Endothelial cell (in vitro differentiated cells): ENCODE data around the gene ZNF235. TPM values are rescaled to one million over a fixed set of nuclear protein-coding genes. Genes with fewer than 3 reads are reported as not detected.
"Not testable (repeated sequence)": the region's sequence is repeated elsewhere in the genome, so short reads cannot be mapped to it uniquely, and the experiment has no call there.

Experiments used
- DNase-seq: peaks from one replicate; pipeline ENCODE4 v3.0.0; 2021; ENCODE audit warnings: low spot score
- H3K27ac Mint-ChIP-seq: one replicate; pipeline ENCODE4 v1.8.0; 2021; ENCODE audit warnings: mixed read lengths, inconsistent platforms; ENCODE audit not compliant: unreplicated experiment
- H3K27me3 Mint-ChIP-seq: one replicate; pipeline ENCODE4 v1.8.0; 2021; ENCODE audit warnings: mild to moderate bottlenecking, moderate library complexity, mixed read lengths, inconsistent platforms; ENCODE audit not compliant: unreplicated experiment
- H3K36me3 Mint-ChIP-seq: one replicate; pipeline ENCODE4 v1.8.0; 2021; ENCODE audit warnings: mild to moderate bottlenecking, low read depth, mixed read lengths, inconsistent platforms; ENCODE audit not compliant: unreplicated experiment
- H3K4me1 Mint-ChIP-seq: one replicate; pipeline ENCODE4 v1.8.0; 2021; ENCODE audit warnings: mild to moderate bottlenecking, mixed read lengths, inconsistent platforms; ENCODE audit not compliant: unreplicated experiment
- H3K4me3 Mint-ChIP-seq: one replicate; pipeline ENCODE4 v1.8.0; 2021; ENCODE audit warnings: mild to moderate bottlenecking, mixed read lengths, inconsistent platforms; ENCODE audit not compliant: unreplicated experiment
- H3K9me3 Mint-ChIP-seq: one replicate; pipeline ENCODE4 v1.8.0; 2021; ENCODE audit warnings: mixed read lengths, inconsistent platforms; ENCODE audit not compliant: unreplicated experiment
- CTCF ChIP-seq: fragments of 200-600 bp; sonication (generic); IDR thresholded peaks from one replicate; pipeline ENCODE4 v1.5.0; 2021; ENCODE audit warnings: antibody characterized with exemption; ENCODE audit not compliant: unreplicated experiment
- long read RNA-seq: library from polyadenylated mRNA; unstranded; transcript quantifications from one replicate; pipeline ENCODE4 v2.0.0, GENCODE V29; 2020; ENCODE audit not compliant: unreplicated experiment
- total RNA-seq: library from RNA; stranded (reverse); fragmentation: NEBNext Ultra II Directional; extraction: Animal tissue kit (Norgen Biotek cat#: 25700); gene quantifications from one replicate; pipeline ENCODE4 v1.2.1, GENCODE V29; 2021; ENCODE audit not compliant: unreplicated experiment

ZNF235 gene
- total RNA-seq: 14.9 TPM
- long read RNA-seq, partial matches to known transcripts: 1 of 6 reads
- long read RNA-seq, other reads (novel, unspliced or antisense): 2 of 6 reads

- Mint-ChIP-seq H3K9me3 (peaks cover 8% of the 10 kb centered on the region), H3K4me3 (peak within 1 kb of the TSS; percentile 98), H3K27me3 (no peaks in the 10 kb centered on the region), H3K4me1 (peaks cover 3% of the 10 kb centered on the region), H3K27ac (peak within 1 kb of the TSS; percentile 80), H3K36me3 (peaks cover 23% of the 10 kb centered on the region)
- TF ChIP-seq CTCF: no peak
- DNase-seq: peak; percentile 74
Measured at GRCh38 chr19:44304659-44305193, at the start of gene ZNF235. Gene ZNF235 (minus strand): TSS chr19:44305025. CDS start chr19:44303404, 1,621 bp downstream.

GRCh38 chr19:44346556-44346955 is 41.7 kb upstream of the ZNF235 start:
- Mint-ChIP-seq H3K27me3 (peaks cover 4% of the 10 kb centered on the region), H3K36me3 (peaks cover 32% of the 10 kb centered on the region), H3K27ac (no peak overlapping the region), H3K4me3 (no peak overlapping the region), H3K4me1 (no peaks in the 10 kb centered on the region), H3K9me3 (peaks cover 7% of the 10 kb centered on the region)
- no peak for DNase-seq
- TF ChIP-seq CTCF: no peak

GRCh38 chr19:44345959-44346358 is 41.1 kb upstream of the ZNF235 start:
- Mint-ChIP-seq H3K27me3 (peaks cover 4% of the 10 kb centered on the region), H3K36me3 (peaks cover 38% of the 10 kb centered on the region), H3K4me3 (peak overlapping the region; percentile 3), H3K4me1 (no peaks in the 10 kb centered on the region), H3K9me3 (peaks cover 8% of the 10 kb centered on the region), H3K27ac (no peak overlapping the region)
- DNase-seq: no peak
- TF ChIP-seq CTCF: no peak

GRCh38 chr19:44344255-44344654 is 39.4 kb upstream of the ZNF235 start:
- no peak for DNase-seq
- Mint-ChIP-seq H3K4me3 (peak overlapping the region; percentile 42), H3K27ac (no peak overlapping the region), H3K27me3 (peaks cover 4% of the 10 kb centered on the region), H3K9me3 (peaks cover 13% of the 10 kb centered on the region), H3K4me1 (no peaks in the 10 kb centered on the region), H3K36me3 (peaks cover 46% of the 10 kb centered on the region)
- no peak for TF ChIP-seq CTCF

- Mint-ChIP-seq H3K27ac (no peak overlapping the region), H3K36me3 (peaks cover 68% of the 10 kb centered on the region), H3K4me3 (peak overlapping the region; percentile 40), H3K9me3 (peaks cover 12% of the 10 kb centered on the region), H3K27me3 (peaks cover 4% of the 10 kb centered on the region), H3K4me1 (no peaks in the 10 kb centered on the region)
- no peak for TF ChIP-seq CTCF
- DNase-seq: no peak
Measured at GRCh38 chr19:44341794-44342193, 37.0 kb upstream of the ZNF235 start.

- not testable (repeated sequence) for DNase-seq, H3K4me3 Mint-ChIP-seq, H3K27me3 Mint-ChIP-seq, H3K27ac Mint-ChIP-seq, H3K4me1 Mint-ChIP-seq
- H3K36me3 Mint-ChIP-seq: peaks cover 95% of the 10 kb centered on the region
- peaks cover 41% of the 10 kb centered on the region for H3K9me3 Mint-ChIP-seq
Measured at GRCh38 chr19:44334639-44335038, 29.8 kb upstream of the ZNF235 start.
